NCI-H146 (cell line): ENCODE results near the gene SESN1.

Source experiments
- DNase-seq: peaks from one replicate; lab custom pipeline; 2025; lab: John Stamatoyannopoulos, UW

The SESN1 gene

DNA sequence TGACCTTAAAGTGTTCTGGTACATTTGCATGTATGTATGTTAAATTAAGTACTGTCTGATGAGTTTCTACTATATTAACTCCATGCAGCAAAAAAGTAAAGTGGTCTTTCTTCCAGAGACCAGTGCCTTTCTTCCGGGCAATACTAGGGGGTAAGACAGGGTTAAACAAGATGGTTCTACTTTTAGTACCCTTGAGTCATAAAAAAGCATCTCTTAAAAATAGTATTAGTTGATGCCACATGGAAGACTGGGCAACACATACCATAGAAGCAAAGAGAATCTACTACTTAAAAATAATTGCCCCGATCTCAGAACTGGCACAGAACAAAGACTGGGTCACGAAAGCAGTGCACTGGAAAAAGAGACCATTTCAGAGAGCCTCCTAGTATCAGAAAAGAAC is 66.2 kb downstream of the SESN1 start:
- DNase-seq = no peak

GRCh38 chr6:109027964-109028363 is 66.7 kb downstream of the SESN1 start:
- DNase-seq = no peak

DNA sequence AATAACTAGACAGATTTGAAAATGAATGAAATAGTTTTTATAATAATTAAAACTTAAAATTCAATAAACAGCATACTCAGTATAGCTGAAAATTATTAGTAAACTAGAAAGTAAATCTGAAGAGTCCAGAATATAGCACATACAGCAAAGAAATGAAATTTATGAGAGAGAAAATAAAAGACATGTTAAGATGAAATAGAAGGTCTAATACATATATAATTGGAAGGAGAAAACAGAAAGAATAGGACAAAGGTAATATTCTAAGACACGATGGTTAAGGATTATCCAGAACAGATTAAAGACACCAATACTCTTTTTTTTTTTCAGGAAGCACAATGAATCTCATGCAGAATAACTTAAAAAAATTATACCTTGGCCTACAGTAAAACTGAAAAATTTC is 69.0 kb downstream of the SESN1 start:
- no peak for DNase-seq

DNA sequence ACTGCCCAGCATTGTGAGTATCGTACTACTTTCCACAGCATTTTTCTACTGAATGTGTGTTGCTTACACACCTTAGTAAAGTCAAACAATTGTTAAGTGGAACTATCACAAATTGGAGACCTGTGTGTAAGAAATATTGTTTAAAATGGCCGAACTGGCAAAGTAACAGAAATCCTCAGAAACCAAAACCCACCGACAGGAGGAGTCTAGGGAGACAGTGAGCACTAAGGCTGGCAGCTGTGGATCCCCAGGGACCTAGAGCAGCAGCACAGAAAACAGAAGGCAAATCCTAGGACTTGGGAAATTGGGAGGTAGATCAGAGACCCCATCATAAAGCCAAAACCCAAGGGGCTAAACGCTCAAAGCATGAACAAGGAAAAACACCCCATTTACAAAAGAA is 69.9 kb downstream of the SESN1 start:
- no peak for DNase-seq

DNA sequence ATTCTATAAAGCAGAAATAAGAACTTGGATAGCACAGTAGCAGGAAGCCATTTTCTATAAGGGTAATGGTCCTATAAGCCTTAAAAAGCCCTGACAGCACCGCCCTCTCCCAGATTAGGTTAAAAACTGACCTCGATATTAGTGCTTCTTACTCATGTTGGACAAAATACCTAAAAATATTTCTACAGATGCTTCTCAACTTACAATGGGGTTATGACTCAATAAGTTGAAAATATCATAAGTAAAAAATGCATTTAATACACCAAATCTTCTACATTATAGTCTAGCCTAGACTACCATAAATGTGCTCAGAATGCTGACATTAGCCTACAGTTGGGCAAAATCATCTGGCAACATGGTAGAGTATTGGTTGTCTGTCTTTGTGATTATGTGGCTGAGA is 70.3 kb downstream of the SESN1 start:
- DNase-seq = no peak

- no peak for DNase-seq
These were observed 71.2 kb downstream of the SESN1 start for GRCh38 chr6:109023356-109023925.

DNA sequence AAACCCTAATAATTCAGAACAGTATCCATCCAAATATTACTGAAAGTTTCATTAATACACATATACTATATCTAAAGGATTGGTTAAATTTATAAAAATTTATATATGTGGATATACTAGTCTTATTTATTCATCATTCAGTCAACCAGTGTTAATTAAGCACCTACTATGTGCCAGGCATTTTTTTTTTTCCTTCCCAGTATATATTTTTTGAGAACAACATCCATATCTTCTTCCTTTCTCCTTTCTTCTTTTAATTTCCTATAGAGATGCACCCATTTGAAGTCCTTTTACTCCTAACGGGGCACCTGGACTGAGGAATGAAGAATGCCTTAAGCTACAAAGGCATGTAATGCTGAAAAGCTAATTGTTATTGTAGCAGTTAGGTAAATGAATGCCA is 72.8 kb downstream of the SESN1 start:
- DNase-seq = no peak

- DNase-seq = no peak
These were observed 74.7 kb downstream of the SESN1 start for GRCh38 chr6:109019911-109020310.

- DNase-seq = no peak
These were observed 79.5 kb downstream of the SESN1 start for GRCh38 chr6:109015176-109015575.

GRCh38 chr6:109014606-109015005 is 80.0 kb downstream of the SESN1 start:
- no peak for DNase-seq

- DNase-seq = no peak
These were observed 80.9 kb downstream of the SESN1 start for GRCh38 chr6:109013656-109014305.

DNA sequence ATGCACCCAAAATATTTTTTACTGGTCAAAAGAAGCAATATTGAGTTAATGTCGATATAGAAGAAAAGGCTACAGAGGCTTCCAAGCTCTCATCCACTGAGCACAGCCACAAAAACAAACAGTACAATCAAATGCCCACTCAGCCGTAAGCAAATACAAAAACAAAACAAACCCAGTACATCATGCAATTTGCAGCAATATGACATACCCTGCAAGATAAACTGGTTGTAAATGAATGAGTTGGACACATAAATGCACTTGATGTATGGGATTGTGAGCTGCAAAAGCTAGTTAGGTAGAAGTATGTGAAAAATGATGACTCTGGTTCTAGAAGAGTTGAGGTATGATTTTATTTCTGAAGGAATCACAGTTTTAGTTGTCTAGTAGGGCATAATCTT is 83.9 kb downstream of the SESN1 start:
- peak; percentile 22 for DNase-seq

GRCh38 chr6:109009962-109010704 is 84.5 kb downstream of the SESN1 start:
- no peak for DNase-seq

DNA sequence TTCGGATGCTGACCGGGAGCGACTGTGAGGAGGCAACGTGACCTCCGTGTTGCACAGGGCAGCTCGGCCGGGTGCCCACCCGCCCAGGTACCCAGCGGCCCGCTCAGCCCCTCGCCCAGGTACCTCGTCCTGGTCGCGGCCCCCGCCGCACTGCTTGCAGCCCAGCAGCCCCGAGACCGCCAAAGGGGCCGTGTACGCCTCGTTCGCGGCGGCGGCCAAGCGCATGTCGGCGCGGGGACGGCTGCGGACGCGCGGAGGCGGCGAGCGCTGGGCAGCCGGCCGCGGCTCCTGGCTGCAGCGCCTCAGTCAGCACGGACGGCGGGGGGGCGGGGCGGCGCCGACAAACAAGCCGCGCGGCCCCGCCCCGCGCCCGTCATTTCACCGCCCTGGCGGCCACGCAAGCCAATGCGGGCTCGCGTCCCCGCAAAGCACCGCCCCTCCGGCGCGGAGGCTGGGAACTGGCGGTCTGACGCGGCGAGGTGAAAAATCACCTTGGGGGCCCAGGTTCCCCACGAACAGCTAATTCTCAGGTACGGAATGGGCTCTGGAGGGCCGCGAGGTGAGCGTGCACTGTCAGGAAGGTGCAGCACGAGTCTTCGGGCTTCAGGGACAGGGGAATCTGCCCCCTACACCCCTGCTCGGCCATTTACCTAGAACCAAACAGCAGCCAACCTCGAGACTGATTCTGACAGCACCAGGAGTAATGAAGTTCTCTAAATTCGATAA is 85.2 kb downstream of the SESN1 start:
- DNase-seq = peak; percentile 92

DNA sequence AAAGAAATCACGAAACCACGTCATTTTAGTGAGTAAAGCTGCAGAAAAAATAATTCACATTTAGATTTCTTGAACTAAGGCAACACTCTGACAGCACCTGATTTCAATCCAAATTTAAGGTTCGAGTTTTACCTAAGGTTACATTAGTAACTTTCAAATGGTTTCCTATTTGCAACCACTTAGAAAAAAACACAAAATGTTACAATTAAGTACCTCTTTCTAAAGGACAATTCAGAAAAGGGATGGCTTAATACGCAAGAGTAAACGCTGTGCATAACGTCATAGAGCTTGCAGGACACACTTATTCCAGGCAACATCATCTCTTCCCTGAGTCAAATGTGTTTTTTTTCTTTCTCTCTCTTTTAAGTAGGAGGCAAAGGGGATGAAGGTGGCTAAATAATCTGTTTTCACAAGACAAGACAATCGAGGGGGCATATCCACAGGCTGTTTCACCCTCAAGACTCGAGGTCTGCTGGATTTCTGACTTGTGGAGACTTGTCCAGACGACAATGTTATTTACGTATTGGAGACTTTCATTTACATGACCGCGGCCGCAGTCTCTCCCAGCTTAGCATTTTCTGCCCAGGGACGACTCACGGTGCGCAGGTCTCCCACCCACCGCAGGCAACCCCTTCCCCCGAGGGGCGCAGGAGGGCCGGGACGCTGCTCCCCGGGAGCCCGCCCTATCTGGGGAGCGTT is 86.0 kb downstream of the SESN1 start:
- DNase-seq = peak; percentile 77

- no peak for DNase-seq
These were observed 86.6 kb downstream of the SESN1 start for GRCh38 chr6:109008054-109008453.

GRCh38 chr6:109007521-109007920 is 87.1 kb downstream of the SESN1 start:
- no peak for DNase-seq

DNA sequence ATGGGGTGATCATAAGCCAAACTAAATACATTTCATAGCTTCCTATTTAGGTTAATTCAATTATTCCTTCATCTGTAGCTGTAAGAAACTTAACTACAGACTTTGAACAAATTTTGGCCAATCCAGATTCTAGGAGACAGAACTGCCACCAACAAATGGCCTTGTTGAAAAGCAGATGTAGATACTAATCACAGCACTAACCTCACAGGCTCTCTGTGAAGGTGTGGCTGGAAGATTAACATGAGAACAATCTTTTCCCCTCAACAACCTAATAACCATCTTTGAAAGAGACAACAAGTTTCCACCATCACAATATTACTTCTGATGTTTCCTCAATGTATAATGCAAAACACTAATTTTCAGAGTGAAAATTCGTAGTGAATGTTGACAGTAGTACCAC is 87.8 kb downstream of the SESN1 start:
- no peak for DNase-seq

DNA sequence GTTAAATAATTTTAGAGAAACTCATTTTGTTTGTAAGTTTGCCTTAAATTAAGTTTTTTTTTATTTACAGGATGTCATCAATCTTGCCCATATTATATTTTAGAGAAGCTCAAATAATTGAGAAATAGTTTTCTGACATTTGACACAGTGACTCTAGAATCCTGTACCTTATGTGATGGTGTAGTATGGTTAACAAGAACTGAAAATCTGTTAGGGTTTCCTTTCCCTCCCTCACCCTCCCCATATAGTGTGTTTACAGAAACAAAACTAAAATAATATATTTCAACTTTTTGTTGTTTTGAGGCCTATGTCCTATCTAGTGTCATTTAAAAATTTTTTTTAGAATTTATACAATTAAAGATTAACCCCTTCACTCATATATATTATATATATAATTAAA is 91.8 kb downstream of the SESN1 start:
- DNase-seq = no peak

DNA sequence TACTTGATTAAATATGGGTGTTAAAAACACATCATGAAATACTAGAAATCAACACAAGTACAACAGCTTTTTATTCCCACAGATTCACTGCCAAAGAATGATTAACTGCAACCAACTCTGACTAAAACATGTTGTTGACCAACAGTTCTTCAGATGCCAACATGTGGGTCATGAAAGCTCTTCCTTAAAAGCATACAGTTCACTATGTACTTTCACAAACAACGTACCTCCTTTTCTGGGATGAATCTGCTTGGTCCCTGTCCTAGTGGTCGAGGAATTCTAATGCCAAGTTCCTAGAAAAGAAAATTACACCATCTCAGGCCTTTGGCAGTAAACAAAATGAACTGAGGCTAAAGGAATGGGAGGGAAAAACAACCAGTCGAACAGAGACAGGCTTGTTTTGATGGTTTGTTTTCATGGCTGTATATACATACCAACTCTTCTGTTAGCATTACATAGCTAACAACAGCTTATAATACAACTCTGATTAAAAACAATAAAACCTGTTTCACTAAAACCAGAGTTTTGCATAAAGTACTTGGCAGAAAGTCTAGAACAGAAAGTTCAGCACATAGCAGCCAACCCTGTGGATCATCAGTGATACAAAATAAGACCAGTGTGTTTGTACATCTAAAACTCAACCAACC is 92.5 kb downstream of the SESN1 start:
- no peak for DNase-seq

GRCh38 chr6:109001291-109001894 is 93.3 kb downstream of the SESN1 start:
- no peak for DNase-seq
